GM12878 (cell line): ENCODE data around the gene TPRG1. TPM values are rescaled to one million over a fixed set of nuclear protein-coding genes. Genes with fewer than 3 reads are reported as not detected.

Experiments
- ATAC-seq: fragments of 200-7000 bp; cut with Tn5 transposase; 3 replicates; pipeline ENCODE4 v1.9.1; 2020; ENCODE audit warnings: mild to moderate bottlenecking, moderate library complexity
- BruUV-seq: library from RNA; stranded (reverse); fragments of 400-500 nt; replicated peaks from 2 replicates; lab custom pipeline; 2021; lab: Mats Ljungman, UMichigan
- CTCF ChIA-PET: fragments of 300-600 bp; sonication (Branson Sonifier 250); formaldehyde crosslinking; extraction: SDS; loops from one replicate; lab custom pipeline; 2021; ENCODE audit warnings: inconsistent platforms; lab: Yijun Ruan, JAX
- POLR2A ChIA-PET: fragments of 350-600 bp; formaldehyde crosslinking; extraction: SDS; loops from one replicate; lab custom pipeline; 2021; ENCODE audit warnings: inconsistent platforms; lab: Charles Lee
- RAD21 ChIA-PET: fragments of 300-600 bp; sonication (Branson Sonifier 250); formaldehyde crosslinking; loops from one replicate; lab custom pipeline; 2023; ENCODE audit warnings: antibody characterized with exemption; ENCODE audit not compliant: unreplicated experiment; lab: Charles Lee
- SMC1A ChIA-PET: fragments of 300-600 bp; sonication (Branson Sonifier 250); formaldehyde crosslinking; loops from one replicate; lab custom pipeline; 2023; ENCODE audit not compliant: unreplicated experiment, uncharacterized antibody; lab: Charles Lee
- DNase-seq: peaks from one replicate; pipeline ENCODE4 v3.0.0-alpha.2; 2011; ENCODE audit warnings: low read depth, low spot score
- FAIRE-seq: peaks from 3 replicates; lab custom pipeline; 2011; peaks lifted over from hg19 to GRCh38; lab: Jason Lieb, UNC
- H2AFZ ChIP-seq: 2 replicates; pipeline ENCODE4 v1.6.0; 2011; ENCODE audit warnings: low read depth, low read length, control low read depth; ENCODE audit not compliant: control insufficient read depth
- H3K27ac ChIP-seq: 2 replicates; pipeline ENCODE4 v1.5.1; 2011; ENCODE audit warnings: control low read depth; ENCODE audit not compliant: control insufficient read depth, insufficient read depth
- H3K27me3 ChIP-seq, 2 experiments: replicated peaks in 1 of 2; 2 replicates each; pipeline versions ENCODE4 v1.6.0 to v1.6.1; 2011; ENCODE audit warnings: low read length in 1 of 2; ENCODE audit not compliant: control insufficient read depth in 2 of 2, insufficient read depth in 2 of 2
- H3K36me3 ChIP-seq, 2 experiments: 2 replicates each; pipeline ENCODE4 v1.5.1; 2011; ENCODE audit warnings: low read length in 1 of 2; ENCODE audit not compliant: control insufficient read depth in 2 of 2, insufficient read depth in 2 of 2
- H3K4me1 ChIP-seq: 2 replicates; pipeline ENCODE4 v1.6.1; 2011; ENCODE audit warnings: mild to moderate bottlenecking, low read length, moderate library complexity, mixed read lengths; ENCODE audit not compliant: control insufficient read depth, insufficient read depth
- H3K4me2 ChIP-seq: 2 replicates; pipeline ENCODE4 v1.6.0; 2011; ENCODE audit warnings: control low read depth; ENCODE audit not compliant: control insufficient read depth, insufficient read depth
- H3K4me3 ChIP-seq: fragments of 200-600 bp; sonication (generic); 2 replicates; pipeline ENCODE4 v1.5.1; 2016
- H3K79me2 ChIP-seq: 2 replicates; pipeline ENCODE4 v1.6.0; 2011; ENCODE audit warnings: low read length; ENCODE audit not compliant: control insufficient read depth, insufficient read depth
- H3K9ac ChIP-seq: 2 replicates; pipeline ENCODE4 v1.8.0; 2011; ENCODE audit warnings: low read length, control low read depth, mixed read lengths; ENCODE audit not compliant: control insufficient read depth, insufficient read depth
- H3K9me3 ChIP-seq: replicated peaks from 3 replicates; pipeline ENCODE4 v1.5.1; 2011; ENCODE audit warnings: mild to moderate bottlenecking, low read length; ENCODE audit not compliant: control insufficient read depth, insufficient read depth
- H4K20me1 ChIP-seq: 2 replicates; pipeline ENCODE4 v1.6.0; 2011; ENCODE audit not compliant: control insufficient read depth, insufficient read depth
- MYB ChIP-seq: fragments of 150-350 bp; IDR thresholded peaks from 2 replicates; pipeline ENCODE4 v1.6.1; 2014; ENCODE audit warnings: mild to moderate bottlenecking, low read depth, low read length, borderline replicate concordance
- POLR2AphosphoS5 ChIP-seq: IDR thresholded peaks from 2 replicates; pipeline ENCODE4 v1.6.1; 2011; ENCODE audit warnings: mild to moderate bottlenecking, low read length, inconsistent platforms
- RCOR1 ChIP-seq: conservative IDR thresholded peaks from 2 replicates; pipeline ENCODE4 v1.6.1; 2012; ENCODE audit warnings: low read depth, low read length, improper control_type of control experiment
- SMAD1 ChIP-seq: fragments of 450-650 bp; IDR thresholded peaks from 2 replicates; pipeline ENCODE4 v1.6.1; 2018; ENCODE audit warnings: mild to moderate bottlenecking, low read depth; ENCODE audit not compliant: partially characterized antibody
- WGBS: methylation state at CpG from one replicate; pipeline ENCODE4 v1.1.6; 2016; ENCODE audit warnings: low lambda C conversion rate; ENCODE audit not compliant: insufficient replicate concordance, insufficient coverage; ENCODE audit errors: missing lambda C conversion rate; 5-methylcytosine and 5-hydroxymethylcytosine counted together
- in situ Hi-C: fragments of 300-500 bp; cut with MboI; formaldehyde crosslinking; loops from 9 replicates; pipeline ENCODE4 v1.14.3; 2018; ENCODE audit warnings: mixed read lengths
- intact Hi-C: fragments of 100-400 bp; cut with micrococcal nuclease; formaldehyde crosslinking; loops from one replicate; pipeline ENCODE4 v1.14.2; 2022; ENCODE audit not compliant: unreplicated experiment
- polyA plus RNA-seq, 11 experiments: library from polyadenylated mRNA; depleted of rRNA in 4 of 11; unstranded in 6 of 11; stranded (reverse) in 5 of 11; fragments of >200 nt; fragmentation: Nextera tagmentation in 4 of 11; fragmentation: Illumina TruSeq in 1 of 11; extraction: Ambion mirVana in 4 of 11; extraction: Trizol in 1 of 11; gene quantifications; 1 replicate in 1 of 11; 2 replicates in 10 of 11; pipeline versions ENCODE4 v1.2.1 to v1.2.3, GENCODE V29; 2011 to 2016; ENCODE audit warnings: inconsistent platforms in 2 of 11, missing spikeins in 2 of 11, low read depth in 1 of 11
- total RNA-seq, 4 experiments: library from RNA; depleted of rRNA in 3 of 4; stranded (reverse); fragments of >200 nt in 3 of 4; fragmentation: Illumina TruSeq in 1 of 4; extraction: Trizol in 1 of 4; gene quantifications; 2 replicates each; pipeline versions ENCODE4 v1.2.1 to v1.2.3, GENCODE V29; 2013 to 2021
- TF ChIP-seq, protein P1 (sequence below): fragments of 450-650 bp; IDR thresholded peaks from 2 replicates; pipeline ENCODE4 v1.6.1; 2016; ENCODE audit warnings: mild to moderate bottlenecking

TPRG1 gene
- total and polyA plus RNA-seq, 10 of the 15 experiments (the other 5 are each of a cell fraction or from before 2014, with no cell fraction given), result 0.26 to 30.7 (median 3.6) TPM

DNA sequence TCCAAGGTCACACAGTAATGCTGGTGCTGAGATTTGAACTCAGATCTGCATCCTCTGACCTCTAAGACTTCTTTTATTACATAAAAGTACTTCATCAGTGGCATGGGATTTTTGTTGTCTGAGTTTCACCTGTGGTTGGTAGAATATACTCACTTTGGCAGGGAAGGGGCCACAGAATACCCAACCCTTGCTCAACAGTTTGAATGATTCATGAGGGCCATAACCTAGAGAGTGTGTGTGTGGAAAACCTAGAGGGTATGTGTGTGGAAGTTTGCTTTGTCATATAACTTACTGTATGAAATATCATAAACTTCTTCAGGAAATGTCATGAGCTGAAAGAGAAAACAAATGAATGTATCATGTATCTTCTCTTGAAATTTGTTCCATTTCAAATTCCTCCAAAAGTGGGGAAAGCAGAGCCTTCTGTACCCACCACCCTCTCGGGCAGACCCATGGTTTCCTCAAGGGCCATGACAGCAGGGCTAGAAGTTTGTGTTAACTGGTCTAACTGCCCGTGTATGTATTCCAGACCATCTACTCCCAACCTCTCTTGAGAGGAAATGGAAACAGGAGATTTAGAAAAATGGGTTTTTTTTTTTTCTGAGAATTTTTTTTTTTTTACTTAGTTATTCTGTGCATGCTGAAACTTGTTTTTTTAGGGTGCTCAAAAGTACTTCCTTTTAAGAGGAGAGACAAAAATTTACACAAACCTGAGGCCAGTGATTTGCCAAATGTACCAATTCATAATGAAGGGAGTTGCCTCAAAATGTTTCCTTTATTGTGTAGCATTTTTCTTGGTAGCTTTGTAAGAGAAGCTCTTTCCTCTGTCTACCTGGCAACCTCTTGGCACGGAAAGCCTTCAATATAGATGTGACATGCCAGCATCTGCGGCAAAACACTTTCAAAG, 127.0 kb downstream of the TPRG1 start:
- no peaks in the 10 kb centered on the region for H3K27me3 ChIP-seq
- no peak for FAIRE-seq
- no peak for ATAC-seq

More for the DNA sequence above, 127.0 kb downstream of the TPRG1 start:
- CTCF ChIA-PET, result no interaction called here
- H3K4me3 ChIP-seq, result no peak overlapping the region
- BruUV-seq, result no TSS peak
- TF ChIP-seq SMAD1, result no peak
- no peak for TF ChIP-seq POLR2AphosphoS5
- TF ChIP-seq MYB, result no peak
- no peak for TF ChIP-seq RCOR1
- TF ChIP-seq, protein P1, sequence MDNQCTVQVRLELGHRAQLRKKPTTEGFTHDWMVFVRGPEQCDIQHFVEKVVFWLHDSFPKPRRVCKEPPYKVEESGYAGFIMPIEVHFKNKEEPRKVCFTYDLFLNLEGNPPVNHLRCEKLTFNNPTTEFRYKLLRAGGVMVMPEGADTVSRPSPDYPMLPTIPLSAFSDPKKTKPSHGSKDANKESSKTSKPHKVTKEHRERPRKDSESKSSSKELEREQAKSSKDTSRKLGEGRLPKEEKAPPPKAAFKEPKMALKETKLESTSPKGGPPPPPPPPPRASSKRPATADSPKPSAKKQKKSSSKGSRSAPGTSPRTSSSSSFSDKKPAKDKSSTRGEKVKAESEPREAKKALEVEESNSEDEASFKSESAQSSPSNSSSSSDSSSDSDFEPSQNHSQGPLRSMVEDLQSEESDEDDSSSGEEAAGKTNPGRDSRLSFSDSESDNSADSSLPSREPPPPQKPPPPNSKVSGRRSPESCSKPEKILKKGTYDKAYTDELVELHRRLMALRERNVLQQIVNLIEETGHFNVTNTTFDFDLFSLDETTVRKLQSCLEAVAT, result no peak
- H3K79me2 ChIP-seq, result no peaks in the 10 kb centered on the region
- RAD21 ChIA-PET, result no interaction called here
- no peaks in the 10 kb centered on the region for H4K20me1 ChIP-seq
- in situ Hi-C loops (no loop called here), intact Hi-C loops (no loop called here)
- WGBS, result 83% methylated on average over 4 of the region's 4 CpGs
- H3K9me3 ChIP-seq, result no peaks in the 10 kb centered on the region
- H3K9ac ChIP-seq, result no peak overlapping the region
- no peak overlapping the region for H3K27ac ChIP-seq
- no peaks in the 10 kb centered on the region for H3K36me3 ChIP-seq
- no peak overlapping the region for H2AFZ ChIP-seq
- H3K4me1 ChIP-seq, result no peaks in the 10 kb centered on the region
- POLR2A ChIA-PET, result interaction anchor here (1.0 kb wide), 1 partner anchor 10 kb away, joined by 3 read pairs; no protein-coding TSS in a partner anchor
- DNase-seq, result no peak
- SMC1A ChIA-PET, result interaction anchor here (0.6 to 2.0 kb wide), 4 partner anchors 9 to 650 kb away, joined by 3 to 5 read pairs (median 4); no protein-coding TSS in a partner anchor
- no peak overlapping the region for H3K4me2 ChIP-seq
